PC-3 (cell line): ENCODE results near the gene CNIH3. TPM values are rescaled to one million over a fixed set of nuclear protein-coding genes. Genes with fewer than 3 reads are reported as not detected.

Source experiments
- ATAC-seq: fragments of 200-7000 bp; cut with Tn5 transposase; 2 replicates; pipeline ENCODE4 v1.9.1; 2020; ENCODE audit warnings: mild to moderate bottlenecking, moderate library complexity
- BruUV-seq: library from RNA; stranded (reverse); fragments of 400-500 nt; replicated peaks from 2 replicates; lab custom pipeline; 2021; lab: Mats Ljungman, UMichigan
- CTCF ChIA-PET: fragments of 300-600 bp; sonication (Branson Sonifier 250); formaldehyde crosslinking; loops from one replicate; lab custom pipeline; 2022; ENCODE audit warnings: antibody characterized with exemption; lab: Charles Lee
- POLR2A ChIA-PET: fragments of 300-600 bp; sonication (Branson Sonifier 250); formaldehyde crosslinking; loops from one replicate; lab custom pipeline; 2022; ENCODE audit warnings: antibody characterized with exemption; ENCODE audit not compliant: unreplicated experiment; lab: Charles Lee
- DNase-seq: peaks from one replicate; pipeline ENCODE4 v3.0.0-alpha.2; 2015
- H2AFZ ChIP-seq: fragments of 300-600 bp; sonication (generic); 2 replicates; pipeline ENCODE4 v1.6.0; 2016; ENCODE audit warnings: antibody characterized with exemption, low read length
- H3F3A ChIP-seq: fragments of 300-600 bp; sonication (generic); one replicate; pipeline ENCODE4 v1.6.0; 2017; ENCODE audit warnings: antibody characterized with exemption, low read length, control low read depth, mild to moderate bottlenecking; ENCODE audit not compliant: unreplicated experiment
- H3K27ac ChIP-seq: fragments of 300-600 bp; sonication (generic); 2 replicates; pipeline ENCODE4 v1.5.1; 2016; ENCODE audit warnings: mild to moderate bottlenecking, low read length
- H3K27me3 ChIP-seq: fragments of 300-600 bp; sonication (generic); 2 replicates; pipeline ENCODE4 v1.6.1; 2016; ENCODE audit warnings: low read length, mixed read lengths
- H3K36me3 ChIP-seq: fragments of 300-600 bp; sonication (generic); 2 replicates; pipeline ENCODE4 v1.6.1; 2016; ENCODE audit warnings: low read depth, mixed run types, low read length, mixed read lengths
- H3K4me1 ChIP-seq: fragments of 300-600 bp; sonication (generic); 2 replicates; pipeline ENCODE4 v1.5.1; 2016; ENCODE audit warnings: low read length; ENCODE audit not compliant: insufficient read depth
- H3K4me2 ChIP-seq: fragments of 300-600 bp; sonication (generic); 2 replicates; pipeline ENCODE4 v1.6.0; 2016; ENCODE audit warnings: low read length
- H3K4me3 ChIP-seq: fragments of 300-600 bp; sonication (generic); 2 replicates; pipeline ENCODE4 v1.5.1; 2016; ENCODE audit warnings: mild to moderate bottlenecking, low read length, mixed read lengths
- H3K79me2 ChIP-seq: fragments of 300-600 bp; sonication (generic); 2 replicates; pipeline ENCODE4 v1.6.1; 2017; ENCODE audit warnings: low read length, mixed read lengths
- H3K9ac ChIP-seq: fragments of 300-600 bp; sonication (generic); 2 replicates; pipeline ENCODE4 v1.6.0; 2016; ENCODE audit warnings: mild to moderate bottlenecking, low read length
- H3K9me2 ChIP-seq: fragments of 300-600 bp; sonication (generic); replicated peaks from 2 replicates; pipeline ENCODE4 v1.6.1; 2016; ENCODE audit warnings: mixed run types, low read length, mixed read lengths
- H3K9me3 ChIP-seq: fragments of 300-600 bp; sonication (generic); 2 replicates; pipeline ENCODE4 v1.6.1; 2016; ENCODE audit warnings: low read length, mixed read lengths
- H4K20me1 ChIP-seq: fragments of 300-600 bp; sonication (generic); 2 replicates; pipeline ENCODE4 v1.6.1; 2016; ENCODE audit warnings: low read length, mixed read lengths
- CTCF ChIP-seq: fragments of 300-600 bp; sonication (generic); conservative IDR thresholded peaks from 2 replicates; pipeline ENCODE4 v1.5.1; 2017; ENCODE audit warnings: antibody characterized with exemption, low read depth, mild to moderate bottlenecking, low read length
- EZH2 ChIP-seq: fragments of 300-600 bp; sonication (generic); IDR thresholded peaks from one replicate; pipeline ENCODE4 v1.6.1; 2017; ENCODE audit warnings: antibody characterized with exemption, mild to moderate bottlenecking, low read length; ENCODE audit not compliant: unreplicated experiment
- EZH2phosphoT487 ChIP-seq: fragments of 300-600 bp; sonication (generic); IDR thresholded peaks from 2 replicates; pipeline ENCODE4 v1.6.1; 2018; ENCODE audit warnings: mild to moderate bottlenecking, antibody characterized with exemption, low read length, borderline replicate concordance
- intact Hi-C: fragments of 100-400 bp; cut with micrococcal nuclease; formaldehyde crosslinking; loops from 2 replicates; pipeline ENCODE4 v1.9.0; 2023
- total RNA-seq: library from RNA; depleted of rRNA; stranded (reverse); fragments of >200 nt; gene quantifications from 2 replicates; pipeline ENCODE4 v1.2.3, GENCODE V29; 2014

The CNIH3 gene
- total RNA-seq, 1 experiment from 2014 or later: 7.4 TPM

GRCh38 chr1:224762701-224763100, 146.6 kb downstream of the CNIH3 start:
- Histone ChIP-seq H3K9me3 (no peaks in the 10 kb centered on the region), H3F3A (no peaks in the 10 kb centered on the region), H2AFZ (no peak overlapping the region), H4K20me1 (no peaks in the 10 kb centered on the region), H3K27ac (no peak overlapping the region), H3K4me2 (no peak overlapping the region), H3K4me3 (no peak overlapping the region), H3K79me2 (no peaks in the 10 kb centered on the region), H3K27me3 (peaks cover 19% of the 10 kb centered on the region), H3K36me3 (no peaks in the 10 kb centered on the region), H3K4me1 (no peaks in the 10 kb centered on the region), H3K9me2 (no peaks in the 10 kb centered on the region), H3K9ac (no peak overlapping the region)
- DNase-seq (no peak), ATAC-seq (no peak)
- POLR2A ChIA-PET: no interaction called here
- no peak for TF ChIP-seq EZH2phosphoT487
- TF ChIP-seq CTCF: no peak
- no peak for TF ChIP-seq EZH2
- no TSS peak for BruUV-seq
- CTCF ChIA-PET: no interaction called here
- intact Hi-C loops: no loop called here

DNA sequence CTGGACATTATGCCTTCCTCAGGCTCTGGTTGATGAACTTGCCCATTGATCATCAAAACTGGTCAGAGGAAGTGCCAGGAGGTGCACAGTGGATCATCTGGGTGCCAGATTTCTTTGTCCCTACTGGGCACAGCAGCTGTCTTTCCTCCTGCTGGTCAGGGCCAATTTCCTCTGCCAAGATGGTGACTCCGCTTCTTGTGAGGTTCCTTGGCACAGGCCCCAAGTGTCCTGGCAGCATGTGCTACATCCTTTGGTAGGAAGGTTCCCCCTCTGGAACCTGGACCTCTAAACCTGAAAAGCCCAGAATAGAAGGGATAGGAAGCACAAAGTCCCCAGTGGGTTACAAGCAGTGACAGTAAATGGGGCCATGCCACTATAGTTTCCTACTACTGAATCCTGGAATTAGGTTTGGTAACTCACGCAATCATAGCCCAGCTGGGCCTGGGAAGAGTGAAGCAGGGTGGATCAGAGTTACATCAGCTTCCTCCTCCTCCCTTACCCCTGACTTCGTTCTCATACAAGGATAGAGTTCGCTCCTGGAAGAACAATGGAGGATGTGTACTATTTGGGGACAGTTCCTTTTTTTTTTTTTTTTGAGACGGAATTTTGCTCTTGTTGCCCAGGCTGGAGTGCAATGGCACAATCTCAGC, 147.1 kb downstream of the CNIH3 start:
- no peak overlapping the region for H3K9ac ChIP-seq
- no peak overlapping the region for H2AFZ ChIP-seq
- H3K4me2 ChIP-seq: no peak overlapping the region
- no peaks in the 10 kb centered on the region for H3K79me2 ChIP-seq
- no peaks in the 10 kb centered on the region for H3K36me3 ChIP-seq
- no peaks in the 10 kb centered on the region for H3K9me3 ChIP-seq
- no peaks in the 10 kb centered on the region for H3F3A ChIP-seq
- no peak overlapping the region for H3K4me3 ChIP-seq
- POLR2A ChIA-PET: no interaction called here
- CTCF ChIA-PET: no interaction called here
- ATAC-seq (no peak), DNase-seq (no peak)
- no peak overlapping the region for H3K27ac ChIP-seq
- no peaks in the 10 kb centered on the region for H3K4me1 ChIP-seq
- BruUV-seq: no TSS peak
- H3K27me3 ChIP-seq: peaks cover 23% of the 10 kb centered on the region
- TF ChIP-seq EZH2phosphoT487 (no peak), EZH2 (no peak), CTCF (no peak)
- H3K9me2 ChIP-seq: no peaks in the 10 kb centered on the region
- intact Hi-C loops: no loop called here
- H4K20me1 ChIP-seq: no peaks in the 10 kb centered on the region

DNA sequence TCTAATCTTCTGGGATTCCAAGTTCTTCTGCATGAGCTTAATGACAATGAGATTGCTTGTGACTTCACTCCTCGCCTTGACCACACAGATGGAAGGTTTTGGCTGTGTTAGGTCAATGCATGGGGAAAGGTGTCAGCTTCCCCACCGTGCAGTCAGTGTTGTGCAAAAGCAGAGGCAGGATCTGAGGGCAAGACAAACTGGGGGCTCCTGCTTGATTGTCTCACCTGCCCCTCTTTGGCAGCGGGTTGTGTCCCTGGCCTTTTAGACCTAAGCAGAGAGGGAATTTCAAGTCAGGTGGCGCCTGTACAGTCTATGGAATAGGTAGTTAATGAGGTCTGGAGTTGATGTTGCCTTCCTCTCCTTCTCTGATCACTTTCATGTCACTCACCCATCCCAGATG, 150.1 kb downstream of the CNIH3 start:
- Histone ChIP-seq H3K27ac (no peak overlapping the region), H3K36me3 (no peaks in the 10 kb centered on the region), H3K4me3 (no peak overlapping the region), H3K9me2 (no peaks in the 10 kb centered on the region), H3K79me2 (no peaks in the 10 kb centered on the region), H3K4me1 (0 out of 2 replicates have a peak, but pooled peaks cover 4% of the 10 kb centered on the region), H3K9me3 (no peaks in the 10 kb centered on the region), H2AFZ (no peak overlapping the region), H3K4me2 (no peak overlapping the region), H3K9ac (no peak overlapping the region), H3K27me3 (peaks cover 23% of the 10 kb centered on the region), H4K20me1 (no peaks in the 10 kb centered on the region), H3F3A (no peaks in the 10 kb centered on the region)
- ATAC-seq (no peak), DNase-seq (no peak)
- ChIA-PET CTCF (no interaction called here), POLR2A (no interaction called here)
- no TSS peak for BruUV-seq
- TF ChIP-seq EZH2 (no peak), EZH2phosphoT487 (no peak), CTCF (no peak)
- intact Hi-C loops: no loop called here
